Measurements from ENCODE around the gene FBXL15.

The FBXL15 gene

GRCh38 chr10:102436312-102436711 lies 15.7 kb downstream of the FBXL15 start:
- Histone ChIP-seq H3K56ac (ENCODE audit: low read length) (no peak overlapping the region), H3K4me1 (ENCODE audit: control insufficient read depth, low read depth, low read length) (peaks cover 3% of the 10 kb centered on the region), H3K4me2 (ENCODE audit: low read length) (no peak overlapping the region), H3K18ac (ENCODE audit: low read length) (no peak overlapping the region), H2AK5ac (ENCODE audit: low read length) (no peak overlapping the region), H3K4me3 (ENCODE audit: low read length) (no peak overlapping the region), H3K79me1 (ENCODE audit: low read length) (peaks cover 3% of the 10 kb centered on the region), H3K27ac (ENCODE audit: low read depth, low read length) (no peak overlapping the region), H3K27me3 (ENCODE audit: insufficient read depth, low read length, poor library complexity) (no peaks in the 10 kb centered on the region), H2BK15ac (replicated peaks; ENCODE audit: low read depth) (no peak overlapping the region), H4K5ac (ENCODE audit: low read length) (no peak overlapping the region), H2BK5ac (ENCODE audit: low read length) (no peak overlapping the region), H3K9ac (ENCODE audit: low read length) (no peak overlapping the region), H3K36me3 (ENCODE audit: control insufficient read depth, insufficient read depth, low read length) (no peaks in the 10 kb centered on the region), H3K79me2 (ENCODE audit: control insufficient read depth, insufficient read depth, low read length) (no peaks in the 10 kb centered on the region), H3K23ac (ENCODE audit: low read length) (no peak overlapping the region), H2BK120ac (ENCODE audit: low read depth, low read length) (no peak overlapping the region), H3K4ac (ENCODE audit: low read depth, low read length) (no peak overlapping the region), H4K8ac (ENCODE audit: low read depth, low read length) (no peak overlapping the region)
- DNase-seq = no peak
- WGBS (ENCODE audit: extremely low coverage, insufficient coverage, low lambda C conversion rate) = no CpG with 5 or more reads among the region's 6 CpGs

GRCh38 chr10:102437515-102437914 lies 16.9 kb downstream of the FBXL15 start:
- Histone ChIP-seq H3K79me1 (ENCODE audit: low read length) (no peaks in the 10 kb centered on the region), H3K27me3 (ENCODE audit: insufficient read depth, low read length, poor library complexity) (no peaks in the 10 kb centered on the region), H3K4me3 (ENCODE audit: low read length) (no peak overlapping the region), H3K4ac (ENCODE audit: low read depth, low read length) (no peak overlapping the region), H2BK120ac (ENCODE audit: low read depth, low read length) (no peak overlapping the region), H3K4me1 (ENCODE audit: control insufficient read depth, low read depth, low read length) (peaks cover 3% of the 10 kb centered on the region), H3K36me3 (ENCODE audit: control insufficient read depth, insufficient read depth, low read length) (no peaks in the 10 kb centered on the region), H3K18ac (ENCODE audit: low read length) (no peak overlapping the region), H3K27ac (ENCODE audit: low read depth, low read length) (no peak overlapping the region), H3K56ac (ENCODE audit: low read length) (no peak overlapping the region), H2AK5ac (ENCODE audit: low read length) (no peak overlapping the region), H2BK5ac (ENCODE audit: low read length) (no peak overlapping the region), H3K23ac (ENCODE audit: low read length) (no peak overlapping the region), H3K4me2 (ENCODE audit: low read length) (no peak overlapping the region), H3K9ac (ENCODE audit: low read length) (no peak overlapping the region), H4K5ac (ENCODE audit: low read length) (no peak overlapping the region), H2BK15ac (replicated peaks; ENCODE audit: low read depth) (no peak overlapping the region), H3K79me2 (ENCODE audit: control insufficient read depth, insufficient read depth, low read length) (no peaks in the 10 kb centered on the region), H4K8ac (ENCODE audit: low read depth, low read length) (no peak overlapping the region)
- no CpG with 5 or more reads among the region's 3 CpGs for WGBS (ENCODE audit: extremely low coverage, insufficient coverage, low lambda C conversion rate)
- no peak for DNase-seq

DNA sequence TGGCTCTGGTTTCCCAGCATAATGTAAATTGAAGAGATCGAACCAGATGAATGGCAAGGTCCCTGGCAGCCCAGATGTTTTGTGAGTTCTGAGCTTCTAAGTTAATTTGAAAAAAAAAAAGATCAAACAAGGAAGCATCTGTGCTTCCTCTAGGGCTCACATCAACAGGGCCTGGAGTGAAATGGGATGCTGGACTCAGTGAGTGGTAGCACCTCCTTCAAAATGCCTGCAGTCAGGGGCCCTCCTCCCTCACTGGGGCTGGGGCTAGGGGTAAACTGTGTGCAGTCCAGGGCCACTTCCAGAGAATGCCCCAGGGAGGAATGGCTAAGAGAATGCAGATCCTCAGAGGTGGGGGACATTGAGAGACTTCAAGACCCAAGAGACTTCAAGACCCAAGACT lies 17.7 kb downstream of the FBXL15 start:
- no peak overlapping the region for H2BK120ac ChIP-seq (ENCODE audit: low read depth, low read length)
- no peak overlapping the region for H2BK5ac ChIP-seq (ENCODE audit: low read length)
- H3K56ac ChIP-seq (ENCODE audit: low read length) = no peak overlapping the region
- no peak overlapping the region for H3K23ac ChIP-seq (ENCODE audit: low read length)
- H3K18ac ChIP-seq (ENCODE audit: low read length) = no peak overlapping the region
- H3K4me1 ChIP-seq (ENCODE audit: control insufficient read depth, low read depth, low read length) = peaks cover 3% of the 10 kb centered on the region
- H3K9ac ChIP-seq (ENCODE audit: low read length) = no peak overlapping the region
- no peak overlapping the region for H3K4ac ChIP-seq (ENCODE audit: low read depth, low read length)
- H2AK5ac ChIP-seq (ENCODE audit: low read length) = no peak overlapping the region
- no peak overlapping the region for H2BK15ac ChIP-seq (replicated peaks; ENCODE audit: low read depth)
- DNase-seq = no peak
- H4K8ac ChIP-seq (ENCODE audit: low read depth, low read length) = no peak overlapping the region
- H3K36me3 ChIP-seq (ENCODE audit: control insufficient read depth, insufficient read depth, low read length) = no peaks in the 10 kb centered on the region
- no peaks in the 10 kb centered on the region for H3K79me1 ChIP-seq (ENCODE audit: low read length)
- no peak overlapping the region for H4K5ac ChIP-seq (ENCODE audit: low read length)
- no CpG with 5 or more reads among the region's 1 CpG for WGBS (ENCODE audit: extremely low coverage, insufficient coverage, low lambda C conversion rate)
- no peak overlapping the region for H3K27ac ChIP-seq (ENCODE audit: low read depth, low read length)
- no peak overlapping the region for H3K4me3 ChIP-seq (ENCODE audit: low read length)
- H3K4me2 ChIP-seq (ENCODE audit: low read length) = no peak overlapping the region
- no peaks in the 10 kb centered on the region for H3K27me3 ChIP-seq (ENCODE audit: insufficient read depth, low read length, poor library complexity)
- no peaks in the 10 kb centered on the region for H3K79me2 ChIP-seq (ENCODE audit: control insufficient read depth, insufficient read depth, low read length)

- no peak for DNase-seq
- Histone ChIP-seq H3K9ac (ENCODE audit: low read length) (no peak overlapping the region), H2BK5ac (ENCODE audit: low read length) (no peak overlapping the region), H3K4me1 (ENCODE audit: control insufficient read depth, low read depth, low read length) (peaks cover 3% of the 10 kb centered on the region), H3K4ac (ENCODE audit: low read depth, low read length) (no peak overlapping the region), H3K79me1 (ENCODE audit: low read length) (no peaks in the 10 kb centered on the region), H3K27me3 (ENCODE audit: insufficient read depth, low read length, poor library complexity) (no peaks in the 10 kb centered on the region), H3K79me2 (ENCODE audit: control insufficient read depth, insufficient read depth, low read length) (no peaks in the 10 kb centered on the region), H3K36me3 (ENCODE audit: control insufficient read depth, insufficient read depth, low read length) (no peaks in the 10 kb centered on the region), H3K27ac (ENCODE audit: low read depth, low read length) (no peak overlapping the region), H2AK5ac (ENCODE audit: low read length) (no peak overlapping the region), H3K4me2 (ENCODE audit: low read length) (no peak overlapping the region), H3K56ac (ENCODE audit: low read length) (no peak overlapping the region), H3K4me3 (ENCODE audit: low read length) (no peak overlapping the region), H2BK15ac (replicated peaks; ENCODE audit: low read depth) (no peak overlapping the region), H4K8ac (ENCODE audit: low read depth, low read length) (no peak overlapping the region), H2BK120ac (ENCODE audit: low read depth, low read length) (no peak overlapping the region), H3K23ac (ENCODE audit: low read length) (no peak overlapping the region), H4K5ac (ENCODE audit: low read length) (no peak overlapping the region), H3K18ac (ENCODE audit: low read length) (no peak overlapping the region)
- WGBS (ENCODE audit: extremely low coverage, insufficient coverage, low lambda C conversion rate) = no CpG with 5 or more reads among the region's 2 CpGs
Measured at GRCh38 chr10:102444851-102445250, 24.2 kb downstream of the FBXL15 start.

DNA sequence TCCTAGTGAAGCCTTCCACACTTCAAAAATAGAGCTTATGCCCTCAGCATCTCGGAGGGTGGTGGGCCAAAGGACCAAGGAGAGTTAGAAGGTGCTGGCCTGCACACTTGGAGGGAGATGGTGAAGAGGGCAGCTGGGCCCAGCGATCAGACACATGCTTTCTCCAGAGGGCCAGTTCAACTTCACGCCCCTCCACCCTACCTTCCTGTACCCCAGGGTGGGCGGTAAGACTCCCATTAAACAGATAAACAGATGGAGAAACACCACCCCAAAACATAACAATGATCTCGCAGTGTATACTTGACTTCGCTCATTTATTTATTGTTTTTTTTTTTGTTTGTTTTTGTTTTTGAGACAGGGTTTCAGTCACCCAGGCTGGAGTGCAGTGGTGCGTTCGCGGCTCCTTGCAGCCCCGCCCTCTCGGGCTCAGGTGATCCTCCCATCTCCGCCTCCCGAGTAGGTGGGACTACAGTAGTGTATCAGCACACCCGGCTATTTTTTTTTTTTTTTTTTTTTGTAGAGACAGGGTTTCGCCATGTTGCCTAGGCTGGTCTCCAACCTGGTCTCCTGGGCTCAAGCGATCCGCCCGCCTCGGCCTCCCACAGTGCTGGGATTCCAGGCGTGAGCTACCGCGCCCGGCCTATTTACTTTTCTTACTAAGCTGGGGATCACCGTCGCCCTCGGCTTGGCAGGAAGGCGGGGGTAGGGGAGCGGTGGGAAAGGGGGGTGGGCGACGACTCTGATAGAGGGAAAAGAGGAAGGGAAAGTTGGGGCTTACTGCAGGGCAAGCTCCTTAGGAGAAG lies 28.9 kb downstream of the FBXL15 start:
- Histone ChIP-seq H3K18ac (ENCODE audit: low read length) (peak overlapping the region; percentile 87), H3K27me3 (ENCODE audit: insufficient read depth, low read length, poor library complexity) (no peaks in the 10 kb centered on the region), H4K5ac (ENCODE audit: low read length) (no peak overlapping the region), H3K56ac (ENCODE audit: low read length) (peak overlapping the region; percentile 93), H2BK120ac (ENCODE audit: low read depth, low read length) (no peak overlapping the region), H3K36me3 (ENCODE audit: control insufficient read depth, insufficient read depth, low read length) (peaks cover 3% of the 10 kb centered on the region), H3K4me1 (ENCODE audit: control insufficient read depth, low read depth, low read length) (peaks cover 9% of the 10 kb centered on the region), H3K4me3 (ENCODE audit: low read length) (peak overlapping the region; percentile 57), H3K4ac (ENCODE audit: low read depth, low read length) (peak overlapping the region; percentile 62), H2BK5ac (ENCODE audit: low read length) (peak overlapping the region; percentile 73), H3K4me2 (ENCODE audit: low read length) (peak overlapping the region; percentile 64), H2BK15ac (replicated peaks; ENCODE audit: low read depth) (no peak overlapping the region), H3K79me2 (ENCODE audit: control insufficient read depth, insufficient read depth, low read length) (peaks cover 8% of the 10 kb centered on the region), H4K8ac (ENCODE audit: low read depth, low read length) (no peak overlapping the region), H3K23ac (ENCODE audit: low read length) (no peak overlapping the region), H2AK5ac (ENCODE audit: low read length) (no peak overlapping the region), H3K27ac (ENCODE audit: low read depth, low read length) (peak overlapping the region; percentile 7), H3K79me1 (ENCODE audit: low read length) (peaks cover 10% of the 10 kb centered on the region), H3K9ac (ENCODE audit: low read length) (peak overlapping the region; percentile 88)
- no CpG with 5 or more reads among the region's 30 CpGs for WGBS (ENCODE audit: extremely low coverage, insufficient coverage, low lambda C conversion rate)
- DNase-seq = peak; percentile 91

GRCh38 chr10:102450124-102450373 lies 29.4 kb downstream of the FBXL15 start:
- peaks cover 8% of the 10 kb centered on the region for H3K79me2 ChIP-seq (ENCODE audit: control insufficient read depth, insufficient read depth, low read length)
- no CpG with 5 or more reads among the region's 11 CpGs for whole genome bisulfite sequencing (ENCODE audit: extremely low coverage, insufficient coverage, low lambda C conversion rate)
- peaks cover 10% of the 10 kb centered on the region for H3K79me1 ChIP-seq (ENCODE audit: low read length)
- H3K56ac ChIP-seq (ENCODE audit: low read length) = peak overlapping the region; percentile 93
- H3K18ac ChIP-seq (ENCODE audit: low read length) = peak overlapping the region; percentile 87
- no peak overlapping the region for H3K23ac ChIP-seq (ENCODE audit: low read length)
- no peaks in the 10 kb centered on the region for H3K27me3 ChIP-seq (ENCODE audit: insufficient read depth, low read length, poor library complexity)
- H4K5ac ChIP-seq (ENCODE audit: low read length) = no peak overlapping the region
- H3K4me1 ChIP-seq (ENCODE audit: control insufficient read depth, low read depth, low read length) = peaks cover 9% of the 10 kb centered on the region
- H3K4me2 ChIP-seq (ENCODE audit: low read length) = peak overlapping the region; percentile 64
- DNase-seq = no peak
- peak overlapping the region; percentile 88 for H3K9ac ChIP-seq (ENCODE audit: low read length)
- H2BK15ac ChIP-seq (replicated peaks; ENCODE audit: low read depth) = no peak overlapping the region
- peaks cover 3% of the 10 kb centered on the region for H3K36me3 ChIP-seq (ENCODE audit: control insufficient read depth, insufficient read depth, low read length)
- H3K27ac ChIP-seq (ENCODE audit: low read depth, low read length) = peak overlapping the region; percentile 7
- H3K4ac ChIP-seq (ENCODE audit: low read depth, low read length) = peak overlapping the region; percentile 62
- no peak overlapping the region for H4K8ac ChIP-seq (ENCODE audit: low read depth, low read length)
- peak overlapping the region; percentile 73 for H2BK5ac ChIP-seq (ENCODE audit: low read length)
- H3K4me3 ChIP-seq (ENCODE audit: low read length) = peak overlapping the region; percentile 57
- no peak overlapping the region for H2BK120ac ChIP-seq (ENCODE audit: low read depth, low read length)
- no peak overlapping the region for H2AK5ac ChIP-seq (ENCODE audit: low read length)
